Measurements from ENCODE around the gene FOXP4. TPM values are rescaled to one million over a fixed set of nuclear protein-coding genes. Genes with fewer than 3 reads are reported as not detected.
A peak's percentile ranks its signal among the peaks of the same experiment; 100 is the strongest.

The FOXP4 gene
- total RNA-seq, 1 donor from 2014 or later = 2.7 TPM

- H3K36me3 ChIP-seq = no peaks in the 10 kb centered on the region
- H3K27ac Mint-ChIP-seq = peak overlapping the region; percentile 82
Observed at GRCh38 chr6:41567684-41568083, 21.5 kb downstream of the FOXP4 start.

GRCh38 chr6:41568202-41568584 is 22.0 kb downstream of the FOXP4 start:
- Histone ChIP-seq H3K27me3 (no peaks in the 10 kb centered on the region), H3K79me2 (ENCODE audit: low read depth) (peaks cover 28% of the 10 kb centered on the region), H2AFZ (replicated peaks) (no peak overlapping the region), H3K9me3 (ENCODE audit: low read depth) (no peaks in the 10 kb centered on the region), H3K9ac (no peak overlapping the region), H3K4me3 (no peak overlapping the region), H3K36me3 (no peaks in the 10 kb centered on the region), H3K4me1 (peaks cover 52% of the 10 kb centered on the region), H4K20me1 (ENCODE audit: low read depth) (peaks cover 6% of the 10 kb centered on the region), H3F3A (ENCODE audit: low read depth) (peaks cover 53% of the 10 kb centered on the region), H3K27ac (peak overlapping the region; percentile 75), H3K4me2 (peak overlapping the region; percentile 82)
- Mint-ChIP-seq H3K9me3 (no peaks in the 10 kb centered on the region), H3K27me3 (ENCODE audit: insufficient read depth, low read depth) (peaks cover 5% of the 10 kb centered on the region), H3K36me3 (peaks cover 48% of the 10 kb centered on the region), H3K27ac (peak overlapping the region; percentile 100), H3K4me3 (peak overlapping the region; percentile 29), H3K4me1 (peaks cover 87% of the 10 kb centered on the region)
- no peak for TF ChIP-seq EZH2 (IDR thresholded peaks at IDR 0.05)
- no peak for TF ChIP-seq CTCF (IDR thresholded peaks at IDR 0.05)
- no peak for TF ChIP-seq EZH2phosphoT487 (IDR thresholded peaks at IDR 0.05)
- DNase-seq (ENCODE audit: low spot score) = no peak

More at GRCh38 chr6:41567684-41568083, 21.5 kb downstream of the FOXP4 start:
- H3K9me3 ChIP-seq (ENCODE audit: low read depth) = no peaks in the 10 kb centered on the region
- H3K4me2 ChIP-seq = no peak overlapping the region
- H3K9me3 Mint-ChIP-seq = no peaks in the 10 kb centered on the region
- H3K79me2 ChIP-seq (ENCODE audit: low read depth) = peaks cover 27% of the 10 kb centered on the region
- TF ChIP-seq EZH2phosphoT487 (IDR thresholded peaks at IDR 0.05) = no peak
- TF ChIP-seq EZH2 (IDR thresholded peaks at IDR 0.05) = no peak
- TF ChIP-seq CTCF (IDR thresholded peaks at IDR 0.05) = no peak
- no peak overlapping the region for H2AFZ ChIP-seq (replicated peaks)
- no peak overlapping the region for H3K9ac ChIP-seq
- peaks cover 51% of the 10 kb centered on the region for H3F3A ChIP-seq (ENCODE audit: low read depth)
- H3K4me3 Mint-ChIP-seq = no peak overlapping the region
- H3K27me3 ChIP-seq = no peaks in the 10 kb centered on the region
- H4K20me1 ChIP-seq (ENCODE audit: low read depth) = peaks cover 11% of the 10 kb centered on the region
- H3K4me1 Mint-ChIP-seq = peaks cover 87% of the 10 kb centered on the region
- peaks cover 42% of the 10 kb centered on the region for H3K36me3 Mint-ChIP-seq
- DNase-seq (ENCODE audit: low spot score) = no peak
- no peak overlapping the region for H3K27ac ChIP-seq
- peaks cover 52% of the 10 kb centered on the region for H3K4me1 ChIP-seq
- H3K27me3 Mint-ChIP-seq (ENCODE audit: insufficient read depth, low read depth) = peaks cover 5% of the 10 kb centered on the region
- H3K4me3 ChIP-seq = no peak overlapping the region

- Histone ChIP-seq H3K27ac (peak overlapping the region; percentile 75), H3K79me2 (ENCODE audit: low read depth) (peaks cover 28% of the 10 kb centered on the region), H3K9me3 (ENCODE audit: low read depth) (no peaks in the 10 kb centered on the region), H3K36me3 (no peaks in the 10 kb centered on the region), H3K27me3 (no peaks in the 10 kb centered on the region), H3K4me3 (peak overlapping the region; percentile 38), H3K9ac (no peak overlapping the region), H3K4me1 (peaks cover 56% of the 10 kb centered on the region), H3K4me2 (peak overlapping the region; percentile 82), H3F3A (ENCODE audit: low read depth) (peaks cover 53% of the 10 kb centered on the region), H2AFZ (replicated peaks) (no peak overlapping the region), H4K20me1 (ENCODE audit: low read depth) (peaks cover 4% of the 10 kb centered on the region)
- H3K9me3 Mint-ChIP-seq = no peaks in the 10 kb centered on the region
- peaks cover 5% of the 10 kb centered on the region for H3K27me3 Mint-ChIP-seq (ENCODE audit: insufficient read depth, low read depth)
- no peak for DNase-seq (ENCODE audit: low spot score)
- peaks cover 50% of the 10 kb centered on the region for H3K36me3 Mint-ChIP-seq
- H3K27ac Mint-ChIP-seq = peak overlapping the region; percentile 100
- peaks cover 86% of the 10 kb centered on the region for H3K4me1 Mint-ChIP-seq
- TF ChIP-seq CTCF (IDR thresholded peaks at IDR 0.05) (no peak), EZH2 (IDR thresholded peaks at IDR 0.05) (no peak), EZH2phosphoT487 (IDR thresholded peaks at IDR 0.05) (no peak)
- H3K4me3 Mint-ChIP-seq = peak overlapping the region; percentile 83
Observed at GRCh38 chr6:41568585-41569384, 22.6 kb downstream of the FOXP4 start.

Measured in neural progenitor cell (in vitro differentiated cells).